ENCODE measurements around the gene RAP1A. TPM values are rescaled to one million over a fixed set of nuclear protein-coding genes. Genes with fewer than 3 reads are reported as not detected.

The RAP1A gene
- total RNA-seq, 1 donor: 17.0 TPM

DNA sequence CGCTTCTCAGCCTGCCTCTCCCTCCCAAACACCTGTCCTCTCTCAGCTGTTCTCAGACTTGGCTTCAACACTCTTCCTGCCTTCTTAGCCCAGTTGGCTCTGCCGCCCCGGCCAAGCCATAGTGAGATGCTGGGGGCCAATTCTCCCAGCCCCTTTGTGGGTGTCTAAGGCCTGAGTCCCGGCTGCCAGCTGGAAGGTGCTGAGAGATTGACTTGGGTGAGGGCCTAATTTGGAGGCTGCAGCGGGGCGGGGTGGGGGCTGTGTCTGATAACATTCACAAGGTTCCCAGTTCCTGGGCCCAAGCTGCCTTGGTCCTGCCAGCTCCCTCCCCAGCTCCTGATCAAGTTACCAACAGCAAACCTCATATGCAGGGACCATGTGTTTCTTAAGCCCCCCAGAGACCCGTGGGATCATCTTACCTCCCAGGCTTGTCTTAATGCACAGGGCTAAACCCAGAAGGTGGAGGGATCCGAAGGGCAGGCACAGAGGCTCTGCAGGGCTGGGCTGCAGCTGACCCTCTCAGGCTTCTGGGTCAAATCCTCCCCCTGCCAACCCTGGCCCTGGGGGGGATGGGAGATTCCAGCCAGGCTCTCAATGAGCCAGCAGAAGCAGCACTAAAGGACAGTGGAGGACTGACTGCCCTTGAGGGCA, 109.8 kb downstream of the RAP1A start:
- no peak overlapping the region for H3K4me2 ChIP-seq (ENCODE audit: insufficient read depth, low read length)
- H4K20me1 ChIP-seq (ENCODE audit: insufficient read depth, low read length): peaks cover 32% of the 10 kb centered on the region
- TF ChIP-seq, protein P1, sequence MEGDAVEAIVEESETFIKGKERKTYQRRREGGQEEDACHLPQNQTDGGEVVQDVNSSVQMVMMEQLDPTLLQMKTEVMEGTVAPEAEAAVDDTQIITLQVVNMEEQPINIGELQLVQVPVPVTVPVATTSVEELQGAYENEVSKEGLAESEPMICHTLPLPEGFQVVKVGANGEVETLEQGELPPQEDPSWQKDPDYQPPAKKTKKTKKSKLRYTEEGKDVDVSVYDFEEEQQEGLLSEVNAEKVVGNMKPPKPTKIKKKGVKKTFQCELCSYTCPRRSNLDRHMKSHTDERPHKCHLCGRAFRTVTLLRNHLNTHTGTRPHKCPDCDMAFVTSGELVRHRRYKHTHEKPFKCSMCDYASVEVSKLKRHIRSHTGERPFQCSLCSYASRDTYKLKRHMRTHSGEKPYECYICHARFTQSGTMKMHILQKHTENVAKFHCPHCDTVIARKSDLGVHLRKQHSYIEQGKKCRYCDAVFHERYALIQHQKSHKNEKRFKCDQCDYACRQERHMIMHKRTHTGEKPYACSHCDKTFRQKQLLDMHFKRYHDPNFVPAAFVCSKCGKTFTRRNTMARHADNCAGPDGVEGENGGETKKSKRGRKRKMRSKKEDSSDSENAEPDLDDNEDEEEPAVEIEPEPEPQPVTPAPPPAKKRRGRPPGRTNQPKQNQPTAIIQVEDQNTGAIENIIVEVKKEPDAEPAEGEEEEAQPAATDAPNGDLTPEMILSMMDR (IDR thresholded peaks at IDR 0.05; ENCODE audit: extremely low read depth, low read depth, low read length): no peak
- no peaks in the 10 kb centered on the region for H3K9me3 ChIP-seq (ENCODE audit: low read depth, low read length)
- peaks cover 15% of the 10 kb centered on the region for H3K36me3 ChIP-seq (ENCODE audit: insufficient read depth, low read length)
- no peaks in the 10 kb centered on the region for H3K27me3 ChIP-seq (ENCODE audit: insufficient read depth, low read length)
- no peak overlapping the region for H3K4me3 ChIP-seq (ENCODE audit: insufficient read depth, low read length)
- DNase-seq (ENCODE audit: insufficient read length, low spot score, missing footprints): no peak
- H2AFZ ChIP-seq (ENCODE audit: low read length): no peak overlapping the region
- peaks cover 41% of the 10 kb centered on the region for H3K79me2 ChIP-seq (ENCODE audit: insufficient read depth, low read length)
- H3K4me1 ChIP-seq (ENCODE audit: insufficient read depth, low read length): peaks cover 20% of the 10 kb centered on the region
- H3K27ac ChIP-seq (ENCODE audit: low read depth, low read length): no peak overlapping the region

DNA sequence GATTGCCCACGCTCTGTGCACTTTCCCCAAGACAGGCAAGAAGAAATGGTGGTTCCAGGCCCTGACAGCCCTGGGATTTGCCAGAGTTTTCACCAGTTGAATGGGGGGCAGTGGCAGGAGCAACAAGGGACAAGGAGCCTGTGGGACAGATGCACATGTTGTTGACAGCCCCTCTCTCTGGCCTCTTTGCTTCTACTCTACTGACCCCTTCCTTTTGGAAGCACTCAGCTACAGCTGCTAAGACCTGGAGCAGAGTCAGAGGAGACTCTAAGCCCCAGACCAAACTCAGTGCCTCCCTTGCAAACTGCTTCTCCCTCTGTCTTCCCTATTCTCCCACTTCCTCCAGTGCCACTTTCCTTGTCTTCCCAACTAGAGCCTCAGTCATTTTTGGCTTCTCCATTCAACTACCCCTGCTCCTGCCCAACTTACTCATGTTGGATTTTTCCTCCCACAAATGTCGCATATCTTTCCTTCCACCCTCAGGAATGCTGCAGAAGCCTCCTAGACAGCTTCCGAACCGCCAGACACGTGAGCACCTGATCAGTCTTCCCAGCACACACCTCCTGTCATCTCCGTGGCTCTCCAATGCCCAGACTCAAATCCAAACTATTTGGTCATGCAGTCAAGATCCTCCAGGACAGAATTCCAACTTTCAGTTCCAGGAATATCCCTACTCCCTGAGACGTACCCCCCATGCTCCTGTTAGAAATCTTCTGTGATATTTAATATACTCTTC, 110.5 kb downstream of the RAP1A start:
- TF ChIP-seq, protein P1 (IDR thresholded peaks at IDR 0.05; ENCODE audit: extremely low read depth, low read depth, low read length): no peak
- Histone ChIP-seq H3K79me2 (ENCODE audit: insufficient read depth, low read length) (peaks cover 44% of the 10 kb centered on the region), H3K4me1 (ENCODE audit: insufficient read depth, low read length) (peaks cover 26% of the 10 kb centered on the region), H3K36me3 (ENCODE audit: insufficient read depth, low read length) (peaks cover 15% of the 10 kb centered on the region), H3K27me3 (ENCODE audit: insufficient read depth, low read length) (no peaks in the 10 kb centered on the region), H4K20me1 (ENCODE audit: insufficient read depth, low read length) (peaks cover 32% of the 10 kb centered on the region), H3K9me3 (ENCODE audit: low read depth, low read length) (no peaks in the 10 kb centered on the region), H2AFZ (ENCODE audit: low read length) (no peak overlapping the region), H3K27ac (ENCODE audit: low read depth, low read length) (no peak overlapping the region), H3K4me2 (ENCODE audit: insufficient read depth, low read length) (no peak overlapping the region), H3K4me3 (ENCODE audit: insufficient read depth, low read length) (no peak overlapping the region)
- DNase-seq (ENCODE audit: insufficient read length, low spot score, missing footprints): no peak

DNA sequence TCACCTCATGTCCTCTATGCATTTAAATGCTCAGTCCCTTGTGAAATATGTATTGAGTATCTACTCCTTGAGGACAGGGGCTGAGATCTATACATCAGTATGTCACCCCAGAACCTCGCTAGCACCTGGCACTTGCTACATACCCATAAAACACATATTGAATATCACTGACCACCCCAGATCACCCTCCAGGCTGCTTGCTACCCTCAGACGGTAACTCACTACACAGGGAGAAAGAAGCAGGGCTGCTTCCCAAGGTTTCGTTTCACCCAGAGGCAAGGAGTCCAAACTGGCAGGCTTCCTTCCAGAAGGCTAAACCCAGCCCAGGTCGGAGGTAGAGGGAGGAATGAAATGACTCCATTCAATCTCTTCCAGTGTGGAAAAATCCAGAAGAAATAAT, 111.1 kb downstream of the RAP1A start:
- no peak for DNase-seq (ENCODE audit: insufficient read length, low spot score, missing footprints)
- Histone ChIP-seq H3K4me3 (ENCODE audit: insufficient read depth, low read length) (no peak overlapping the region), H4K20me1 (ENCODE audit: insufficient read depth, low read length) (peaks cover 32% of the 10 kb centered on the region), H2AFZ (ENCODE audit: low read length) (no peak overlapping the region), H3K9me3 (ENCODE audit: low read depth, low read length) (no peaks in the 10 kb centered on the region), H3K4me2 (ENCODE audit: insufficient read depth, low read length) (no peak overlapping the region), H3K36me3 (ENCODE audit: insufficient read depth, low read length) (peaks cover 15% of the 10 kb centered on the region), H3K79me2 (ENCODE audit: insufficient read depth, low read length) (peaks cover 46% of the 10 kb centered on the region), H3K4me1 (ENCODE audit: insufficient read depth, low read length) (peaks cover 32% of the 10 kb centered on the region), H3K27me3 (ENCODE audit: insufficient read depth, low read length) (no peaks in the 10 kb centered on the region), H3K27ac (ENCODE audit: low read depth, low read length) (no peak overlapping the region)
- TF ChIP-seq, protein P1 (IDR thresholded peaks at IDR 0.05; ENCODE audit: extremely low read depth, low read depth, low read length): no peak

DNA sequence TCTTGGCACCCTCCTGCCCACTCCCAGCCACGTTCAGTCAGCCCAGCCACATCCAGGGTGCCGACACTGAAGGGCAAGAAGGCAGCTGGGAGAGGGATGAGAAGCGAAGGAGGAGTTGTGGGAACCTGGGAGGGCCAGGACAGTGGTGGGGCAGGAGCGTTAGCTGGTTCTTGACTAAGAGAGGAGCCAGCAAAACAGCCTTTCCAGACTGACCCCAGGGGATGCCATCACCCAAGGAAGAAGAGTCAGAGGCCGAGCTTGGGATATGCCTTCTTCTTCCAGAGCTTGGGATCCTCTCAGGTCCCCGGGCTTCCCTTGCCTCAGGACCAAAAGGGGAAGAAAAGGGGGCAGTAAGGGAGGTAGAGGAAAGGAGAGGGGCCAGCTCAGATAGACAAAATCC, 112.4 kb downstream of the RAP1A start:
- TF ChIP-seq, protein P1 (IDR thresholded peaks at IDR 0.05; ENCODE audit: extremely low read depth, low read depth, low read length): no peak
- no peak overlapping the region for H3K27ac ChIP-seq (ENCODE audit: low read depth, low read length)
- H3K27me3 ChIP-seq (ENCODE audit: insufficient read depth, low read length): no peaks in the 10 kb centered on the region
- peaks cover 55% of the 10 kb centered on the region for H3K79me2 ChIP-seq (ENCODE audit: insufficient read depth, low read length)
- H3K4me2 ChIP-seq (ENCODE audit: insufficient read depth, low read length): no peak overlapping the region
- peaks cover 44% of the 10 kb centered on the region for H3K4me1 ChIP-seq (ENCODE audit: insufficient read depth, low read length)
- no peaks in the 10 kb centered on the region for H3K9me3 ChIP-seq (ENCODE audit: low read depth, low read length)
- H3K4me3 ChIP-seq (ENCODE audit: insufficient read depth, low read length): no peak overlapping the region
- no peak overlapping the region for H2AFZ ChIP-seq (ENCODE audit: low read length)
- H3K36me3 ChIP-seq (ENCODE audit: insufficient read depth, low read length): peaks cover 12% of the 10 kb centered on the region
- DNase-seq (ENCODE audit: insufficient read length, low spot score, missing footprints): no peak
- peaks cover 23% of the 10 kb centered on the region for H4K20me1 ChIP-seq (ENCODE audit: insufficient read depth, low read length)

Measured in osteoblast (primary cell).